IPS-15b (cell line): ENCODE data around the gene TMEM116.
"Not testable (repeated sequence)": the region's sequence is repeated elsewhere in the genome, so short reads cannot be mapped to it uniquely, and the experiment has no call there.

ENCODE experiments used
- H3K27me3 ChIP-seq: one replicate; pipeline ENCODE4 v1.6.1; 2013; ENCODE audit warnings: low read length; ENCODE audit not compliant: control insufficient read depth, insufficient read depth
- H3K36me3 ChIP-seq: one replicate; pipeline ENCODE4 v1.6.1; 2013; ENCODE audit warnings: low read length; ENCODE audit not compliant: control insufficient read depth, insufficient read depth
- H3K4me1 ChIP-seq: one replicate; pipeline ENCODE4 v1.6.1; 2013; ENCODE audit warnings: mild to moderate bottlenecking, low read length; ENCODE audit not compliant: control insufficient read depth, insufficient read depth
- H3K4me3 ChIP-seq: one replicate; pipeline ENCODE4 v1.5.1; 2013; ENCODE audit warnings: low read depth, low read length
- H3K9ac ChIP-seq: one replicate; pipeline ENCODE4 v1.6.1; 2013; ENCODE audit warnings: low read depth, mild to moderate bottlenecking, low read length
- H3K9me3 ChIP-seq: one replicate; pipeline ENCODE4 v1.6.1; 2013; ENCODE audit warnings: mild to moderate bottlenecking, low read length; ENCODE audit not compliant: control insufficient read depth, insufficient read depth

Gene TMEM116

DNA sequence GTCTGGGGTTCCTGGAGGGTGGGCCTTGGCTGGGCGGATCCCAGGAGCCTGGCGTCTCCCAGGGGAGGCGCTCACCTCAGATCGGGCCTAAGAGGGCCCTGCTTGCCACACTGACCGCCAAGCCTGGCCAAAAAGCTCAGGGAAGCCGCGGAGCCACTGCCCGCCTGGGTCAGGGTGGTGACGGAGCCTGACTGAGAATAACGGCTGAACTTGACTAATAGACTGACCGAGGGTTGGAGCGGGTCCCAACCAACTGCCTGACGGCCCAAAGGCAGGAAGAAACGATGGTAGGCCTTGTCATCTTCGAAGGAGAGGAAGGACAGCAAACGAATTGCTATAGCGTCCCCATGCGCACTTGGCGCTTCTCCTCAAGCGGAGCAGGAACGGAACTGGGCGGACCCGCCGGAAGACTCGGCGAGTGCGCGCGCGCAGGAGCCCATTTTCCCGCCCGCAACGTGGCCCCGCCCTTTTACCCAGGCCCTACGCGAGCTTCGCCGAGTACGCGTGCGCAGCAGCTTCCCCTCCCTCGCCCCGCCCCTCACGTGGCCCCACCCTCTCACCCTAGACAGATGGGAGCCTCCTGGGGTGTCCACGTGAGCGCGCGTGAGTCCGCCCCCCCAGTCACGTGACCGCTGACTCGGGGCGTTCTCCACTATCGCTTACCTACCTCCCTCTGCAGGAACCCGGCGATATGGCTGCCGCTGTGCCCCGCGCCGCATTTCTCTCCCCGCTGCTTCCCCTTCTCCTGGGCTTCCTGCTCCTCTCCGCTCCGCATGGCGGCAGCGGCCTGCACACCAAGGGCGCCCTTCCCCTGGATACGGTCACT, at the start of gene TMEM116, which contains the start of gene ERP29:
Gene TMEM116 (minus strand): TSS at position 391 of the 826 bp plus-strand sequence. CDS start 7,895 bp downstream, outside the sequence.
Gene ERP29 (plus strand): TSS at position 652 of the 826 bp plus-strand sequence. CDS start 40 bp downstream, at position 692.
- no peaks in the 10 kb centered on the region for H3K27me3 ChIP-seq
- peak within 1 kb of the TSS; percentile 93 for H3K9ac ChIP-seq
- no peaks in the 10 kb centered on the region for H3K36me3 ChIP-seq
- peak within 1 kb of the TSS; percentile 97 for H3K4me3 ChIP-seq
- H3K4me1 ChIP-seq = peaks cover 7% of the 10 kb centered on the region
- H3K9me3 ChIP-seq = no peaks in the 10 kb centered on the region

DNA sequence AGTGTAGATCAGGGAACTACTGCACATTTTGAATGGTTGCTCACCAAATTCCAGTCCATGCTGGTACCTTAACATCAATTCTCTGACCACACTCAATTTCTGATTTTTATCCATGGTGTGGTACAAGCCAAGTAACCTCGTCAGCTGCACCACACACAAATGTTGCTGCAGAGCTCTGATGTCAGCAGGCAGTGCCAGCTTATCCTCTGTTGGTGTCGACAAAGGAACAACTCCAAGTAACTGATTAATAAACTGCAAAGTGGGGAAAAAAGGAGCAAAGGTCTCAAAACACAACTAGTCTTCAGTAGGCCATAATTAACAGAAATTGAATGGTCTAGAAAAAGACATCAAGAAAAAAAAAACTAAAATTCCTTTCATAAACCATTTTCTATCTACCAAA, 48.2 kb upstream of the TMEM116 start:
- Histone ChIP-seq H3K9ac (no peak overlapping the region), H3K4me3 (no peak overlapping the region), H3K4me1 (no peaks in the 10 kb centered on the region), H3K36me3 (peaks cover 21% of the 10 kb centered on the region), H3K27me3 (no peaks in the 10 kb centered on the region), H3K9me3 (no peaks in the 10 kb centered on the region)

DNA sequence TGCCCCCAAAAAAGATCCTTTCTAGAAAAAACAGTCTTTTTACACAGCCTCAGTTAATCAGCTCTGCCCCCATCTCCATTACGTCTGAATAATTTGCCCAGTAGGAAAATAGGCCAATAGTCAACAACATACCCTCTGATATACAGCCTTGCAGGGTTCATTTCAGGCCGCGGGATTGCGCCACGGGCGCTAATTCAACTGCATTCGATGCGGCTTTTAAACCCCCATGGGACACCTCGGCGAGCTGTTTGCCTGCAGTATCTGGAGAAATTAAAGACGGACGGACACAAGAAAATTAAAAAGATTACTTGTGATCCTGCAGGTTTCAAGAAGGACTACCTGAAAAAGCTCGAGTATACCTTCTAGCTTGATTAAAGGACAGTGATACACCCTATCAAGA, 36.4 kb upstream of the TMEM116 start:
- Histone ChIP-seq H3K9ac (no peak overlapping the region), H3K4me1 (no peaks in the 10 kb centered on the region), H3K27me3 (no peaks in the 10 kb centered on the region), H3K9me3 (no peaks in the 10 kb centered on the region), H3K36me3 (peaks cover 21% of the 10 kb centered on the region), H3K4me3 (no peak overlapping the region)

DNA sequence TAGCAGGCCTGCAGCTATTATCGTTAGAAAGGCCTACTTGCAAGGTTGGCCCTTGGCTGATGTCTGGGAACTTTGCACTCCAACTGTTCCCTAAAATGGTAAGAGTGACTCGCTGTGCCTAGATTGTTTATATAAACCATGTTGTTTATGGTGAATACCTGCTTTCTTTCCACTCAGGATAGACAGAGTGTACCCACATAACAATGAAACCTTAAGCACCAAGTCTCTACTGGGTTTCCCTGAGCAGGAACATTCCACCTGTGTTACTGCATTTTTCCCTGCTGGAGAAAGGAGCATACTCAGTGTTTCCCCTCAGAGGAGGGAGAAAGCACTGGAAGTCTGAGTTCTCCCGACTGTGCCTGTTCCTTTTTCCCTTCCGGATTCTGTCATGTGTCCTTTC, 33.0 kb upstream of the TMEM116 start:
- Histone ChIP-seq H3K9me3 (no peaks in the 10 kb centered on the region), H3K4me3 (no peak overlapping the region), H3K9ac (no peak overlapping the region), H3K36me3 (peaks cover 15% of the 10 kb centered on the region), H3K27me3 (no peaks in the 10 kb centered on the region), H3K4me1 (no peaks in the 10 kb centered on the region)

DNA sequence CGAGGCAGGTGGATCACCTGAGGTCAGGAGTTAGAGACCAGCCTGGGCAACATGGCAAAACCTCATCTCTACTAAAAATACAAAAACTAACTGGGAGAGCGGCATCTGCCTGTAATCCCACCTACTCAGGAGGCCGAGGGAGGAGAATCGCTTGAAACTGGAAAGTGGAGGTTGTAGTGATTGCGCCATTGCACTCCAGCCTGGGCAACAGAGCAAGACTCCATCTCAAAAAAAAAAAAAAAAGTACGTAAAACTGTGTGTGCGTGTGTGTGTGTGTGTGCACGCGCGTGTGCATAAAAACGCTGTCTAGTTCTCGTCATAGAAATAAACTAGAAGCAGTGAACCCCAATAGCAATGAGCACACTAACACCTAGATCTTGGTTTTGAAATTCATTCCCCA, 23.6 kb upstream of the TMEM116 start:
- not testable (repeated sequence) for H3K4me1 ChIP-seq, H3K9me3 ChIP-seq, H3K9ac ChIP-seq, H3K27me3 ChIP-seq, H3K4me3 ChIP-seq
- H3K36me3 ChIP-seq = peaks cover 15% of the 10 kb centered on the region

DNA sequence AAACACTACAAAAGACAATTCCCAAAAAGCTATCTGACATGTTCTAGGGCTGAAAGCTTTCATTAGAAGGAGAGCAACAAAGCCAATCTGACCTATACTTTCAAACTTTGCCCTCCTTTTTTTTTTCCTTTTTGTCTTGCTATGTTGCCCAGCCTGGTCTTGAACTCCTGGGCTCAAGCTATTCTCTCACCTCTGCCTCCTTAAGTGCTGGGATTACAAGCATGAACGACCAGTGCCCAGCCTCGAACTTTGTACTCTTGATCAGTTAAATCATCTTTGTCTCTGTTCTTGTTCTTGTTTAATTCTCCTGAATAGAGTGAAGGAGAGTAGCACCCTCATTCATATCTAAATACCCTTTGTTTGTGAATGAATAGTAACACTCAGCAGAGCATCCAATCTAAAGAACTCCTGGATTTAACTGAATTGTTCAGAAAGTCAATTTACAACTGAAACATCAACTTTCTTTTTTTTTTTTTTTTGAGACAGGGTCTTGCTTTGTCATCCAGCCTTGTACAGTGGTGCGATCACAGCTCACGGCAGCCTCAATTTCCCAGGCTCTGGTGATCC, 22.3 kb upstream of the TMEM116 start:
- Histone ChIP-seq H3K36me3 (peaks cover 19% of the 10 kb centered on the region), H3K9me3 (no peaks in the 10 kb centered on the region), H3K4me3 (no peak overlapping the region), H3K27me3 (no peaks in the 10 kb centered on the region), H3K9ac (no peak overlapping the region), H3K4me1 (peaks cover 8% of the 10 kb centered on the region)

DNA sequence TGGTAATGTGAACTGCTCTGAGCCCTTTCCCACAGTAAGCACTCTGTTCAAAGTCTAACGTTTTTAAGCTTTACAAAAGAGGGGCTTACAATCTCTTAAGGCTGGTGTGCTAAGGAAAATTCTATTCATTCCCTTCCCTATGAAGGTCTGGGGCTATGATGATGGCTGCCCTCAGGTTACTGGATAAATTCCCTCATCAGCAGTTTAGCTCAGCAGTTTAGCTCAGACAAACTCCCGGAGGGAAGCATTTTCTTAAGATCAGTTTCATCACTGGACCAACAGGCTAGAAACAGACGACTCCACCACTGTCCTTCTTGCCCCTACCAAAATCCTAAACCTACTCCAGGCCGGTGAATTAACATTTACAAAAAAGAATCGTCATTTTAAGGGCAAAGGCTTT, 19.3 kb upstream of the TMEM116 start:
- Histone ChIP-seq H3K9me3 (no peaks in the 10 kb centered on the region), H3K36me3 (peaks cover 20% of the 10 kb centered on the region), H3K9ac (no peak overlapping the region), H3K4me3 (no peak overlapping the region), H3K4me1 (peaks cover 8% of the 10 kb centered on the region), H3K27me3 (no peaks in the 10 kb centered on the region)

DNA sequence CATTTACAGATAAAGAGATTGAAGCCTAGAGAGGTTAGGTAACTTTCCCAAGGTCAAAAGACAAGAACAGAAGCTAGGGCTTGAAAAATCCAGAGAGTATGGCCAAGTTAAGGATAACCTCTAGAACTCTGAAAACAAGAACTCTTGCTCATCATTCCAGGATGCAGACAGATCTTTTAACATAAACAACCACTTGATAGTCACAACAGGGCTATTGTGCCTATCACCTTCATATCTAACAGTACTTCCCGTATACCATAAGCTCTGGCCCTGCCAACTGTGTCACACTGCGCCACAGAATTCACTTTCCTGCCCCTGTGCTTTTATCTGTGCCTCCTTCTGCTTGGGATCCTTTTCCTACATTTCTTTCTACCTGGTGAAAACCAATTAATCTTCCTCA, 18.5 kb upstream of the TMEM116 start:
- Histone ChIP-seq H3K9me3 (no peaks in the 10 kb centered on the region), H3K4me3 (no peak overlapping the region), H3K27me3 (no peaks in the 10 kb centered on the region), H3K36me3 (peaks cover 20% of the 10 kb centered on the region), H3K9ac (no peak overlapping the region), H3K4me1 (peaks cover 8% of the 10 kb centered on the region)

DNA sequence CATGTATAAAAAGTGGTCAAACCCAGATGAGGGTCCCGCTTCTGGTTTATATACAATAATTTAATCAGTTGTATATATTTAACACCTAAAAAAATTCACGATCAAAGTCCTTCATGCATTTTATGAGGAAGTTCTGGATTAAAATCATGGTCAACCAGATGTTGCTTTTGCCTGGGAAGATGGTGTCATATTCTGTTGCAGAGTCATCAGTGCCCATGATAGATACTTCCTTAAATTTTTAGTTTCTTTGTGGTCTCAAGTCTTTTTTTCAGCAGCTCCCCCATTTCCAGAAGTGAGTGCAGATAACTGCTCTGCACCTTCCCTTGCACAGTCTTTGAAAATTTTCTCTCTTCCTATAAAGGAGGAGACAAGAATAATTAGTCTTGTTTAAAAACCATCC, 16.3 kb upstream of the TMEM116 start:
- peaks cover 20% of the 10 kb centered on the region for H3K36me3 ChIP-seq

DNA sequence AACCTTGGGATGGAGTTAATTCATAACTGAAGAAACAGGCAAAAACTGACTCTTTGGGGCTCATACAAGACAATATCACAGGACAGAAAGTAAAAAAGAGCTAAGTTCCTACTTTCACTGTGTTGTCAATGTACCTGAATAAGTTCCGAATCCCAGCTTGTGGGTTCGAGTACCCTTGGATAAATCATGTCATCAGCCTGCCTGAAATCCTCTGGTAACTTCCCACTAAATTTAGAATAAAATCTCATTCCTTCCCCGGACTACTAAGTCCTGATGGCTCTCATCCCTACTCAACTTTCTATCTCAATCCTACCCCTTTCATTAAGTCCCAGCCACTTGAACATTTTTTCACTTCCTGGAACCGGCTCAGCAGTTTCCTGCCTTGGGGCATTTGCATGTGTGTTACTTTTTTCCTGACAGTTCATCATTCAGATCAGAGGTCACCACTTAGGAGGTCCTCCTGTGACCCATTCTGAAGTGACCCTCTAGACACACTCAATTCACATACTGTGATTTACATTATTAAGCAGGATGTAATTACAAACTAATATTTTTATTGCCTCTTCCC, 12.9 kb upstream of the TMEM116 start:
- Histone ChIP-seq H3K9me3 (no peaks in the 10 kb centered on the region), H3K36me3 (peaks cover 22% of the 10 kb centered on the region), H3K27me3 (no peaks in the 10 kb centered on the region), H3K4me1 (no peaks in the 10 kb centered on the region), H3K9ac (no peak overlapping the region), H3K4me3 (no peak overlapping the region)

More for the DNA sequence above, 16.3 kb upstream of the TMEM116 start:
- Histone ChIP-seq H3K4me1 (peaks cover 6% of the 10 kb centered on the region), H3K9me3 (no peaks in the 10 kb centered on the region), H3K9ac (no peak overlapping the region), H3K27me3 (no peaks in the 10 kb centered on the region), H3K4me3 (no peak overlapping the region)

DNA sequence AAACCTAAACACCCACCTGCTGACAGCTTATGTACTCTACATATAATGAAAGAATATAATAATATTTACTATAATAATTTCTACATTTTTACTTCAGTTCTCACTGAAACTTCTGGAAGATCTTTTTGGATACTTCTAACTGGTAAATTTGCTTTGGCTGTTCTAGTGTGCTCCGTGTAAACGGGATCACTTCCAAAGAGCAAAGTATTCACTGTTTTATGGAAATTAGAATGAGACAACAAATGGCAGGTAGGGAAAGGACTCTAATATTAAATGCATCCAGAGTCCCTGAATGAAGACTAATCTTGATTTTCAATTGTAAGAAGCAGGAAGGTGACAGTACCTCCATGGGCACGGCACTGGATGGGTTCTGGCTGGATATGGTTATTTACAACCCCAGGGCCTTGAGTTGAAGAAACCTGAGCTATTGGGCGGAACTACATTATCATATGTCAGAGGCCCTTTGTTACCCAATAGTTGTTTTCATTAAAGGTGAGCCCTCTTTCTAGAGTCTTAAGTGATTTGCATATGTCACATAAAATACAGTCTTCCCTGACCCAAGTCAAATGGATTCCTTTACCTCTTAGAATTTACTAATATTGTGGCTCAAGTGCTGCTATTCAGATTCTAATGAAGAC, 10.9 kb upstream of the TMEM116 start:
- H3K36me3 ChIP-seq = peaks cover 28% of the 10 kb centered on the region
- H3K27me3 ChIP-seq = no peaks in the 10 kb centered on the region
- no peak overlapping the region for H3K9ac ChIP-seq
- no peak overlapping the region for H3K4me3 ChIP-seq
- H3K9me3 ChIP-seq = no peaks in the 10 kb centered on the region
- H3K4me1 ChIP-seq = no peaks in the 10 kb centered on the region
